ENCODE measurements around the gene INSYN2A. TPM values are rescaled to one million over a fixed set of nuclear protein-coding genes. Genes with fewer than 3 reads are reported as not detected.

The INSYN2A gene
- total and polyA plus RNA-seq, 4 donors, result 0.54 TPM; not detected in 3

DNA sequence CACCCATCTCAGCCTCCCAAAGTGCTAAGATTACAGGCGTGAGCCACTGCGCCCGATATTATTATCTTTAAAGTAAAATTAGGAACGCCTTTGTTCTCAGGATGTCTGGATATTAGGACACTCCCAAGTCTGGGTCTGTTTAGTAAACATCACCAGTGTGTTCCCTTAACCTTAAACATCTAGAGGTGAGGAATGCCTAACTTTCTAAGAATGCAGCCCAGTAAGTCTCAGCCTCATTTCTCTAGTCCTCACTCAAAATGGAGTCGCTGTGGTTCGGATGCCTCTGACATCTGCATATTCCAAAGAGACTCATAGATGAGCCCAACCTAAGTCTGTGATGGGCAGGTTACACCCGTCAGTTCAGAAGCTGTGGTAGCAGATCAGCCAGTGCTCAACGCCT, 4.3 kb upstream of the INSYN2A start:
- TF ChIP-seq RAD21 (IDR thresholded peaks at IDR 0.05), result no peak
- no peak for TF ChIP-seq REST (IDR thresholded peaks at IDR 0.05)
- no peak for TF ChIP-seq HNF4A (conservative IDR thresholded peaks at IDR 0.05)
- WGBS, result 96% methylated on average over 8 of the region's 8 CpGs
- H3K36me3 ChIP-seq (ENCODE audit: control insufficient read depth in 4 of 4, insufficient read depth in 3 of 4, low read depth in 1 of 4, low read length in 3 of 4), result no peaks in the 10 kb centered on the region

GRCh38 chr10:127198721-127199120, 2.3 kb upstream of the INSYN2A start:
- Histone ChIP-seq H3K27me3 (ENCODE audit: control insufficient read depth in 4 of 4, insufficient read depth in 4 of 4, low read length in 3 of 4) (peaks cover 0 to 5% (median 0%) of the 10 kb centered on the region in 4 donors), H3K9ac (ENCODE audit: low read depth in 1 of 2, low read length in 2 of 2) (no peak overlapping the region), H3K36me3 (ENCODE audit: control insufficient read depth in 4 of 4, insufficient read depth in 3 of 4, low read depth in 1 of 4, low read length in 3 of 4) (no peaks in the 10 kb centered on the region), H3K27ac (ENCODE audit: low read depth in 1 of 2, low read length in 2 of 2) (no peak overlapping the region), H3K4me1 (ENCODE audit: control insufficient read depth in 4 of 4, insufficient read depth in 4 of 4, low read length in 3 of 4) (peaks cover 13 to 19% (median 17%) of the 10 kb centered on the region in 4 donors), H3K4me3 (ENCODE audit: low read depth in 1 of 3, low read length in 3 of 3) (no peak overlapping the region), H3K9me3 (ENCODE audit: control insufficient read depth in 4 of 4, low read length in 3 of 4) (no peaks in the 10 kb centered on the region)
- 96% methylated on average over 2 of the region's 2 CpGs for WGBS
- no peak for TF ChIP-seq HNF4G (IDR thresholded peaks at IDR 0.05)
- no peak for TF ChIP-seq JUND (IDR thresholded peaks at IDR 0.05)
- no peak for TF ChIP-seq TAF1 (conservative IDR thresholded peaks at IDR 0.05)
- TF ChIP-seq, protein P1, sequence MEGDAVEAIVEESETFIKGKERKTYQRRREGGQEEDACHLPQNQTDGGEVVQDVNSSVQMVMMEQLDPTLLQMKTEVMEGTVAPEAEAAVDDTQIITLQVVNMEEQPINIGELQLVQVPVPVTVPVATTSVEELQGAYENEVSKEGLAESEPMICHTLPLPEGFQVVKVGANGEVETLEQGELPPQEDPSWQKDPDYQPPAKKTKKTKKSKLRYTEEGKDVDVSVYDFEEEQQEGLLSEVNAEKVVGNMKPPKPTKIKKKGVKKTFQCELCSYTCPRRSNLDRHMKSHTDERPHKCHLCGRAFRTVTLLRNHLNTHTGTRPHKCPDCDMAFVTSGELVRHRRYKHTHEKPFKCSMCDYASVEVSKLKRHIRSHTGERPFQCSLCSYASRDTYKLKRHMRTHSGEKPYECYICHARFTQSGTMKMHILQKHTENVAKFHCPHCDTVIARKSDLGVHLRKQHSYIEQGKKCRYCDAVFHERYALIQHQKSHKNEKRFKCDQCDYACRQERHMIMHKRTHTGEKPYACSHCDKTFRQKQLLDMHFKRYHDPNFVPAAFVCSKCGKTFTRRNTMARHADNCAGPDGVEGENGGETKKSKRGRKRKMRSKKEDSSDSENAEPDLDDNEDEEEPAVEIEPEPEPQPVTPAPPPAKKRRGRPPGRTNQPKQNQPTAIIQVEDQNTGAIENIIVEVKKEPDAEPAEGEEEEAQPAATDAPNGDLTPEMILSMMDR (IDR thresholded peaks at IDR 0.05; ENCODE audit: low read depth, low read length, missing input control), result no peak
- no peak for TF ChIP-seq SP1 (IDR thresholded peaks at IDR 0.05)
- TF ChIP-seq RXRA (IDR thresholded peaks at IDR 0.05), result no peak
- TF ChIP-seq, protein P2, sequence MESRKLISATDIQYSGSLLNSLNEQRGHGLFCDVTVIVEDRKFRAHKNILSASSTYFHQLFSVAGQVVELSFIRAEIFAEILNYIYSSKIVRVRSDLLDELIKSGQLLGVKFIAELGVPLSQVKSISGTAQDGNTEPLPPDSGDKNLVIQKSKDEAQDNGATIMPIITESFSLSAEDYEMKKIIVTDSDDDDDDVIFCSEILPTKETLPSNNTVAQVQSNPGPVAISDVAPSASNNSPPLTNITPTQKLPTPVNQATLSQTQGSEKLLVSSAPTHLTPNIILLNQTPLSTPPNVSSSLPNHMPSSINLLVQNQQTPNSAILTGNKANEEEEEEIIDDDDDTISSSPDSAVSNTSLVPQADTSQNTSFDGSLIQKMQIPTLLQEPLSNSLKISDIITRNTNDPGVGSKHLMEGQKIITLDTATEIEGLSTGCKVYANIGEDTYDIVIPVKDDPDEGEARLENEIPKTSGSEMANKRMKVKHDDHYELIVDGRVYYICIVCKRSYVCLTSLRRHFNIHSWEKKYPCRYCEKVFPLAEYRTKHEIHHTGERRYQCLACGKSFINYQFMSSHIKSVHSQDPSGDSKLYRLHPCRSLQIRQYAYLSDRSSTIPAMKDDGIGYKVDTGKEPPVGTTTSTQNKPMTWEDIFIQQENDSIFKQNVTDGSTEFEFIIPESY (IDR thresholded peaks at IDR 0.05), result no peak
- no peak for TF ChIP-seq NR2F2 (IDR thresholded peaks at IDR 0.05)
- DNase-seq (ENCODE audit: low spot score), result no peak

More for the DNA sequence above, 4.3 kb upstream of the INSYN2A start:
- Histone ChIP-seq H3K27me3 (ENCODE audit: control insufficient read depth in 4 of 4, insufficient read depth in 4 of 4, low read length in 3 of 4) (no peaks in the 10 kb centered on the region), H3K9ac (ENCODE audit: low read depth in 1 of 2, low read length in 2 of 2) (no peak overlapping the region), H3K4me3 (ENCODE audit: low read depth in 1 of 3, low read length in 3 of 3) (no peak overlapping the region), H3K27ac (ENCODE audit: low read depth in 1 of 2, low read length in 2 of 2) (no peak overlapping the region), H3K9me3 (ENCODE audit: control insufficient read depth in 4 of 4, low read length in 3 of 4) (no peaks in the 10 kb centered on the region), H3K4me1 (ENCODE audit: control insufficient read depth in 4 of 4, insufficient read depth in 4 of 4, low read length in 3 of 4) (peaks cover 3 to 6% (median 6%) of the 10 kb centered on the region in 4 donors)
- DNase-seq (ENCODE audit: low spot score), result no peak

DNA sequence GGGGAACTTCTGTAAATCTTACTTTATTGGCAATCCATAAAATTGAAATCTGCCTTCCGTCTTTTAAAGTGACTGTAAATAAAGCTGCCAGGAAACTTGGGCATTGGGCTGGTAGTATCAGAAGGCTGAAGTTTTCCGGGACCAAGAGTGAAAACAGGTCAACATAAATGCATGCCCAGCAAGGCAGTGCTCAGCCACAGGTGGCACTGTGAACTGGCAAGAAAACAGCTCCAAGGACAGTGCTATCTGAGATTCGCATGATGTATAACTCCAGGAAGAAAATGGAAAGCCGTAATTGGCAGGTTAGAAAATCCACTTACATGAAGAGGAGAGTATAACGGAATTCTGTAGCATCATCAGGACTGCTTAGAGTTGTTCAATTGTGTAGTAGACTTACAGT, 1.9 kb upstream of the INSYN2A start:
- 95% methylated on average over 5 of the region's 5 CpGs for WGBS
- Histone ChIP-seq H3K9ac (ENCODE audit: low read depth in 1 of 2, low read length in 2 of 2) (no peak overlapping the region), H3K4me3 (ENCODE audit: low read depth in 1 of 3, low read length in 3 of 3) (no peak overlapping the region)

More for the DNA sequence above, 1.9 kb upstream of the INSYN2A start:
- no peak for DNase-seq (ENCODE audit: low spot score)
- H3K4me1 ChIP-seq (ENCODE audit: control insufficient read depth in 4 of 4, insufficient read depth in 4 of 4, low read length in 3 of 4), result peaks cover 13 to 19% (median 17%) of the 10 kb centered on the region in 4 donors
- no peaks in the 10 kb centered on the region for H3K9me3 ChIP-seq (ENCODE audit: control insufficient read depth in 4 of 4, low read length in 3 of 4)
- no peaks in the 10 kb centered on the region for H3K36me3 ChIP-seq (ENCODE audit: control insufficient read depth in 4 of 4, insufficient read depth in 3 of 4, low read depth in 1 of 4, low read length in 3 of 4)
- H3K27me3 ChIP-seq (ENCODE audit: control insufficient read depth in 4 of 4, insufficient read depth in 4 of 4, low read length in 3 of 4), result peaks cover 0 to 5% (median 0%) of the 10 kb centered on the region in 4 donors
- TF ChIP-seq FOXA2 (IDR thresholded peaks at IDR 0.05), result no peak
- TF ChIP-seq NR2F2 (IDR thresholded peaks at IDR 0.05), result no peak
- no peak for TF ChIP-seq RXRA (IDR thresholded peaks at IDR 0.05)
- no peak for TF ChIP-seq GABPA (IDR thresholded peaks at IDR 0.05 in 1 of 2, conservative IDR thresholded peaks at IDR 0.05 in 1 of 2)
- no peak for TF ChIP-seq TAF1 (conservative IDR thresholded peaks at IDR 0.05)
- TF ChIP-seq JUND (IDR thresholded peaks at IDR 0.05), result no peak
- TF ChIP-seq SP1 (IDR thresholded peaks at IDR 0.05), result no peak
- TF ChIP-seq, protein P1 (IDR thresholded peaks at IDR 0.05; ENCODE audit: low read depth, low read length, missing input control), result no peak
- no peak for TF ChIP-seq RAD21 (IDR thresholded peaks at IDR 0.05)
- no peak for TF ChIP-seq HNF4A (conservative IDR thresholded peaks at IDR 0.05)
- no peak overlapping the region for H3K27ac ChIP-seq (ENCODE audit: low read depth in 1 of 2, low read length in 2 of 2)
